Activated naive CD4-positive, alpha-beta T cell treated with anti-CD3 and anti-CD28 coated beads, Interleukin-2, amount 10 ng/mL, durations not matched to agents 7 days and 5 days (primary cell): ENCODE results near the gene HLA-A.
"Not testable (repeated sequence)": the region's sequence is repeated elsewhere in the genome, so short reads cannot be mapped to it uniquely, and the experiment has no call there.

ENCODE experiments used
- CTCF ChIA-PET: fragments of 350-600 bp; sonication (Branson Sonifier 250); formaldehyde crosslinking; loops from one replicate; lab custom pipeline; 2021; ENCODE audit warnings: antibody characterized with exemption; lab: Charles Lee
- DNase-seq: peaks from one replicate; pipeline ENCODE4 v3.0.0-alpha.2; 2020
- H3K27ac Mint-ChIP-seq: one replicate; pipeline ENCODE4 v1.8.0; 2021; ENCODE audit warnings: mild to moderate bottlenecking, moderate library complexity, mixed read lengths
- H3K27me3 Mint-ChIP-seq: one replicate; pipeline ENCODE4 v1.8.0; 2021; ENCODE audit warnings: mild to moderate bottlenecking, mixed read lengths
- H3K36me3 Mint-ChIP-seq: one replicate; pipeline ENCODE4 v1.8.0; 2021; ENCODE audit warnings: mixed read lengths
- H3K4me1 Mint-ChIP-seq: one replicate; pipeline ENCODE4 v1.8.0; 2021; ENCODE audit warnings: mixed read lengths
- H3K4me3 Mint-ChIP-seq: one replicate; pipeline ENCODE4 v1.8.0; 2021; ENCODE audit warnings: mild to moderate bottlenecking, moderate library complexity, mixed read lengths
- H3K9me3 Mint-ChIP-seq: one replicate; pipeline ENCODE4 v1.8.0; 2021; ENCODE audit warnings: mixed read lengths

Gene HLA-A

GRCh38 chr6:29958921-29959320 lies 16.6 kb downstream of the HLA-A start:
- CTCF ChIA-PET = no interaction called here
- Mint-ChIP-seq H3K27ac (no peak overlapping the region), H3K36me3 (no peaks in the 10 kb centered on the region), H3K27me3 (peaks cover 20% of the 10 kb centered on the region), H3K4me3 (no peak overlapping the region), H3K4me1 (peaks cover 12% of the 10 kb centered on the region), H3K9me3 (no peaks in the 10 kb centered on the region)
- no peak for DNase-seq

- DNase-seq = no peak
- Mint-ChIP-seq H3K27me3 (peaks cover 20% of the 10 kb centered on the region), H3K36me3 (no peaks in the 10 kb centered on the region), H3K9me3 (no peaks in the 10 kb centered on the region), H3K4me3 (no peak overlapping the region), H3K27ac (no peak overlapping the region), H3K4me1 (peaks cover 18% of the 10 kb centered on the region)
- CTCF ChIA-PET = no interaction called here
Measured at GRCh38 chr6:29959467-29959866, 17.1 kb downstream of the HLA-A start.

DNA sequence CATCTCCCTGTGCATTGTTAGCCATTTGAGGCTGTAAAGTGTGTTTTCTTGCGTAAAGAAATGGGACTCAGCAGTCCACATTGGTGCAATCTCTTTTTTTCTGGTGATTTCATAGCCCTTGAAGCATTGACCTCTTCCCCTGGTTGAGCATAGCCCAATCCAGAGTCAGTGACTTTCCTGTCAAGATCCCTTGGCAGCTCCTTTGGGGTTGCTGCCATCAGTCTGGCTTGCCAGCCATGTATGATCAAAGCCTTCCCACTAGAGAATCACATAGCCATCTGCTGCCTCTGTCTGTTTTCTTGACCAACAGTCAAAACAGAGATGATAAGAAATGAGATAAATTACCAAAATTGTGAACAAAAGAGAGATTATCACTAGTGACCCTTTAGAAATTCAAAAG lies 19.6 kb downstream of the HLA-A start:
- no peak for DNase-seq
- H3K27me3 Mint-ChIP-seq = peaks cover 16% of the 10 kb centered on the region
- H3K36me3 Mint-ChIP-seq = no peaks in the 10 kb centered on the region
- H3K4me3 Mint-ChIP-seq = no peak overlapping the region
- H3K9me3 Mint-ChIP-seq = no peaks in the 10 kb centered on the region
- no peak overlapping the region for H3K27ac Mint-ChIP-seq
- H3K4me1 Mint-ChIP-seq = peaks cover 40% of the 10 kb centered on the region
- CTCF ChIA-PET = no interaction called here

- peak overlapping the region; percentile 61 for H3K27ac Mint-ChIP-seq
Measured at GRCh38 chr6:29963697-29964096, 21.4 kb downstream of the HLA-A start.

DNA sequence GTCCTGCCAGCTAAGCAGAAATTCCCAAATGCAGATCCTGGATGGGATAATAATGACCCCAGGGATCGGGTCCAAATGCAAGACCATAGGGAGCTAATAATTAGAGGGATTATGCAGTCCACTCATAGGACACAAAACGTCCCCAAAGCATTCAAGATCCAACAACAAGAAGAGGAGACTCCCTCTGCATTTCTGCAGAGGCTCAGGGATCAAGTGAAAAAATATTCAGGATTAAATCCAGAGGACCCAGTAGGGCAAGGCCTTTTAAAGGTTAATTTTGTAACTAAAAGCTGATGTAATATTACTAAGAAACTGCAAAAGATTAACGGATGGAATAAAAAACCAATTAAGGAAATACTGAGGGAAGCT lies 22.2 kb downstream of the HLA-A start:
- no peak for DNase-seq
- no peaks in the 10 kb centered on the region for H3K9me3 Mint-ChIP-seq
- H3K36me3 Mint-ChIP-seq = no peaks in the 10 kb centered on the region
- H3K27me3 Mint-ChIP-seq = no peaks in the 10 kb centered on the region
- H3K4me3 Mint-ChIP-seq = peak overlapping the region; percentile 81
- CTCF ChIA-PET = interaction anchor here (0.6 to 5.6 kb wide), 8 partner anchors 9 to 200 kb away, joined by 3 to 48 read pairs (median 4); partner anchors contain the start of gene HLA-A
- H3K27ac Mint-ChIP-seq = peak overlapping the region; percentile 95
- H3K4me1 Mint-ChIP-seq = peaks cover 48% of the 10 kb centered on the region

More at GRCh38 chr6:29963697-29964096, 21.4 kb downstream of the HLA-A start:
- H3K9me3 Mint-ChIP-seq, DNase-seq, H3K36me3 Mint-ChIP-seq, H3K4me3 Mint-ChIP-seq, CTCF ChIA-PET, H3K27me3 Mint-ChIP-seq: not testable (repeated sequence)
- H3K4me1 Mint-ChIP-seq = peaks cover 48% of the 10 kb centered on the region

DNA sequence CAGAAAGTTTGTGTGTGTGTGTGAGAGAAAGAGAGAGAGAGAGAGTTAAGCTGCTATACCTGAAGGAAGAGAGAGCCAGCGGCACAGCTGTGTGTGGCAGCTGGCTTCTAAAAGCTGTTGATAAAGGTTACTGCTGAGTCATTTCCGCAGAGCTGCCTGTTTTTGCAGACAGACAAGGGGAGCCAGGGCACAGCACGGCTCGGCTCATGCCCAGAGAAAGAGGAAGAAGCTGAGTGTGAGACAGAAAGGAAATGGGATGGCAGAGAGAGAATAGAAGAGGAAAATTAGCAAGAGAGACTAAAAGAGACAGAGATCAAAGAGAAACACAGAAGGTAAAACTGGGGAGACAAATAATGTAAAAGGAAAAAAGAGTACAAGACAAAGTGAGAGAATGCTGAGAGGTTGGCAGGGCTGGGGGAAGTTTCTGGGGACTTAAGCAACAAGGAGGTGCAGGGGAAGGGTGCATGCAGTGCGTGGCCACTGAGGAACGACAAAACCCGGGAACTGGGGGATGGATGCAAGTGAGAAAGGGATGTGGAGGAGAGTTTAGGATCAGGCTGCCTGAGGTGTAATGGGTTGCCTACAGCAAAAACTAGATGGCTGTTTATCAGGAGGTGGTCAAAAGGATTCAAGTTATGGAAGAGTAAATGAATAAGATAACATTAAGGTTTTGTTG lies 22.7 kb downstream of the HLA-A start:
- Mint-ChIP-seq H3K9me3 (no peaks in the 10 kb centered on the region), H3K36me3 (no peaks in the 10 kb centered on the region), H3K4me3 (peak overlapping the region; percentile 81), H3K4me1 (peaks cover 48% of the 10 kb centered on the region), H3K27me3 (no peaks in the 10 kb centered on the region), H3K27ac (peak overlapping the region; percentile 95)
- CTCF ChIA-PET = interaction anchor here (0.6 to 5.6 kb wide), 12 partner anchors 10 to 262 kb away, joined by 3 to 48 read pairs (median 3); partner anchors contain the start of gene HLA-A
- peak; percentile 88 for DNase-seq

DNA sequence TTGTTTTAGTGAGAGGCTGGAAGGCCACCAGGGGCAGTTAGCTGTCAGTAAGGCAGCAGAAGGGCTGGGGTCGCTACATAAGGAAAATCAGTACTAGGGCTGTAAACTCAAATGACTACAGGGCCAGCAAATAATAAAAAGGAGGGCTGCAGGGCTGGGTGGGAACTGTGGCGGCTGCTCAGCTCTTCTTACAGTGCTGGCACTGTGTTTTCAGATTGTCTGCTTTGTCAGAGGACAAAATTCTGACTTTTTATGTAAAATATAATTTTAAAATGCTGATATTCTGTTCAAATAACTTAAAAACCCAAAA lies 23.2 kb downstream of the HLA-A start:
- H3K27me3 Mint-ChIP-seq = peaks cover 4% of the 10 kb centered on the region
- DNase-seq = no peak
- peaks cover 48% of the 10 kb centered on the region for H3K4me1 Mint-ChIP-seq
- no peaks in the 10 kb centered on the region for H3K36me3 Mint-ChIP-seq
- H3K4me3 Mint-ChIP-seq = peak overlapping the region; percentile 81
- no peaks in the 10 kb centered on the region for H3K9me3 Mint-ChIP-seq
- CTCF ChIA-PET = interaction anchor here (0.6 to 5.6 kb wide), 8 partner anchors 10 to 263 kb away, joined by 3 to 48 read pairs (median 4); partner anchors contain the start of gene HLA-A
- peak overlapping the region; percentile 95 for H3K27ac Mint-ChIP-seq

GRCh38 chr6:29965873-29966601 lies 23.7 kb downstream of the HLA-A start:
- H3K4me3 Mint-ChIP-seq = peak overlapping the region; percentile 81

DNA sequence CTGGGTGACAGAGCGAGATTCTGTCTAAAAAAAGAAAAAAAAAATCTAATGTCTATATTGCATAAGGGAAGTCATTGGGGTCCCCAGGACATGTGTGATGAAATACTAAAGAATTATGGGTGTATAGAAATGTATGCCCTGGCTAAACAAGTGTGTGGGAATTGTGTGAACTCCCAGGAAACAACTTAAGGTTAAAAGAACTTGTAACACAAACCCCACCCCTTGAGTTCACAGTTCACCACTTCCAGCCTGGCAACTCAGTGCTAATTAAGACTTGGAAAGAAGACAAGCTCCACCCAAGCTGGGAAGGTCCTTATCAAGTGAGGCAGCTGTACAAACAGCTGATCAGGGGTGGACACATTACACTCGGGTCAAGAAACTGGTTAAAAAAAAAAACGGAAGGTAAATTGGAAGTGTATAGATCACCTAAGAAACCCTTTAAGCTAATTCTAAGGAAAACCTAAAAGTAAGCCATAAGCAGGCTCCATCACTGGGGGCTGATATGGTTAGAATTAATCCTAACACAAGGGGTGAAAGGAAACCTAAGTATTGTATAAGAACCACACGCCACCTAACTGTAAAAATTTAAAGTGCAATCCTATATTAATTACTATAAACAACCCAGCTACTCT lies 25.2 kb downstream of the HLA-A start:
- H3K36me3 Mint-ChIP-seq = no peaks in the 10 kb centered on the region
- peaks cover 22% of the 10 kb centered on the region for H3K27me3 Mint-ChIP-seq
- H3K27ac Mint-ChIP-seq = no peak overlapping the region
- H3K9me3 Mint-ChIP-seq = no peaks in the 10 kb centered on the region
- DNase-seq = no peak
- H3K4me1 Mint-ChIP-seq = peaks cover 53% of the 10 kb centered on the region
- CTCF ChIA-PET = interaction anchor here (0.7 to 5.6 kb wide), 10 partner anchors 7 to 262 kb away, joined by 3 to 48 read pairs (median 3); no protein-coding TSS in a partner anchor
- no peak overlapping the region for H3K4me3 Mint-ChIP-seq

More at GRCh38 chr6:29965873-29966601, 23.7 kb downstream of the HLA-A start:
- Mint-ChIP-seq H3K4me1 (peaks cover 48% of the 10 kb centered on the region), H3K27me3 (peaks cover 8% of the 10 kb centered on the region), H3K36me3 (no peaks in the 10 kb centered on the region), H3K27ac (peak overlapping the region; percentile 95), H3K9me3 (no peaks in the 10 kb centered on the region)
- CTCF ChIA-PET = interaction anchor here (0.6 to 5.6 kb wide), 10 partner anchors 9 to 263 kb away, joined by 3 to 48 read pairs (median 4); partner anchors contain the start of gene HLA-A
- peak; percentile 80 for DNase-seq

DNA sequence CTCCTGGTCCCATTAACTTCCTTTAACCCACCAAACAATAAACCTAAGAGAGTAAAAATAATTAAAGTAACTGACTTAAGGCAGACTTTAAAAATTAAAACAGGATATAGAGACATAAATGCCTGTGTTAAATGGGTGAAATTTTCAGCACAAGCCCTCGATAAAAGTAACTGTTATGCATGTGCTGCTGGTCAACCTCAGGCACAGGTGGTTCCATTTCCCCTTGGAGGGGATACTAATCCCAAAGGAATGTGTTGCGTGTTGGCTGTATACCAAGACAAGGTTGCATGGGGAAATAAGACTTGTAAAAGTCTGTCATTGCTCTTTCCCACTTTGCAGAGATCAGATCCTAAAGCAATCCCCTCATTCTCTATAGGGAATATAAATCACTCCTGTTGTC lies 25.8 kb downstream of the HLA-A start:
- Mint-ChIP-seq H3K4me1 (peaks cover 54% of the 10 kb centered on the region), H3K27me3 (peaks cover 26% of the 10 kb centered on the region), H3K9me3 (no peaks in the 10 kb centered on the region), H3K36me3 (no peaks in the 10 kb centered on the region), H3K4me3 (no peak overlapping the region), H3K27ac (no peak overlapping the region)
- CTCF ChIA-PET = interaction anchor here (0.7 to 5.6 kb wide), 8 partner anchors 8 to 262 kb away, joined by 3 to 48 read pairs (median 3); no protein-coding TSS in a partner anchor
- DNase-seq = no peak

DNA sequence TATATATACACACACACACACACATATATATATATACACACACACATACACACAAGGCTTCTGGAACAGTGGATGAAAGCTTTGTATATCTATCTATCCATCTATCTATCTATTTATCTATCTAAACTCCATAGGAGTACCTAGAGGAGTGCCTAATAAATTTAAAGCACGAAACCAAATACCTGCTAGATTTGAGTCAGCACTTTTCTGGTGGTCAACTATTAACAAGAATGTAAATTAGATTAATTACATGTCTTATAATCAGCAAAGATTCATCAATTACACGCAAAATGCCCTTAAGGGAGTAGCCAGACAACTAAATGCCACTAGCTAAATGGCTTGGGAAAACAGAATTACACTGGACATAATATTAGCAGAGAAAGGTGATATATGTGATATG lies 26.6 kb downstream of the HLA-A start:
- CTCF ChIA-PET = interaction anchor here (1.2 to 5.6 kb wide), 2 partner anchors 9 to 120 kb away, joined by 3 to 48 read pairs; no protein-coding TSS in a partner anchor

DNA sequence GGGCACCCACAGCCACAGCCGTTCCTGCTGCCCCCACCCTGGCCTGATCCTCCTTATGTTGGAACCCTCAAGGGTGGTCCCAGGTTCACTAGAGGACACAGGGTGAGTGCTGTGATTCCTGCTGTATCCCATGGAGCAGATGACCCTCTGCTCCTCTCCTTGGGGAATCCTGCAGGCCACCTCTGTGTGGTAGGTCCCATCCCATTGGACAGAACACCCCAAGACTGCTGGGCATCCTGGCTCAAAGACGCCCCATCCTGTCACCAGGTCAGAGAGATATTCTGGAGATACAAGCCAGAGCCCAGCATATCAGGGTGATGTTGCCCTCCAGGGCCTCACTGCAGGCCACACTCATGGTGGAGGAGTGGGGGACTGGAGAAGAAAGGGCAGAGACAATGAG lies 28.4 kb downstream of the HLA-A start:
- H3K9me3 Mint-ChIP-seq = no peaks in the 10 kb centered on the region
- H3K27me3 Mint-ChIP-seq = peaks cover 49% of the 10 kb centered on the region
- no peak for DNase-seq
- CTCF ChIA-PET = no interaction called here
- no peak overlapping the region for H3K4me3 Mint-ChIP-seq
- no peak overlapping the region for H3K27ac Mint-ChIP-seq
- H3K4me1 Mint-ChIP-seq = peaks cover 56% of the 10 kb centered on the region
- H3K36me3 Mint-ChIP-seq = no peaks in the 10 kb centered on the region

More for the DNA sequence above, 26.6 kb downstream of the HLA-A start:
- Mint-ChIP-seq H3K4me1 (peaks cover 54% of the 10 kb centered on the region), H3K27ac (no peak overlapping the region), H3K4me3 (no peak overlapping the region), H3K36me3 (no peaks in the 10 kb centered on the region), H3K9me3 (no peaks in the 10 kb centered on the region), H3K27me3 (peaks cover 31% of the 10 kb centered on the region)
- no peak for DNase-seq

- H3K27me3 Mint-ChIP-seq = peaks cover 78% of the 10 kb centered on the region
- no peak for DNase-seq
- no peak overlapping the region for H3K27ac Mint-ChIP-seq
- H3K4me3 Mint-ChIP-seq = no peak overlapping the region
- peaks cover 2% of the 10 kb centered on the region for H3K36me3 Mint-ChIP-seq
- CTCF ChIA-PET = interaction anchor here (0.9 to 1.3 kb wide), 5 partner anchors 8 to 127 kb away, joined by 3 to 4 read pairs (median 3); no protein-coding TSS in a partner anchor
- H3K9me3 Mint-ChIP-seq = no peaks in the 10 kb centered on the region
- peaks cover 52% of the 10 kb centered on the region for H3K4me1 Mint-ChIP-seq
Measured at GRCh38 chr6:29974901-29975560, 32.7 kb downstream of the HLA-A start.
